Large intestine (tissue), 3 donors: Measurements from ENCODE around the gene CARHSP1. TPM values are rescaled to one million over a fixed set of nuclear protein-coding genes. Genes with fewer than 3 reads are reported as not detected.

Source experiments
- DNase-seq, 2 donors: peaks; one replicate each; pipeline versions ENCODE4 v3.0.0 to v3.0.0-alpha.2; 2013
- H3K27ac ChIP-seq: one replicate; pipeline ENCODE4 v1.5.1; 2013; ENCODE audit warnings: low read length
- H3K27me3 ChIP-seq: 2 replicates; pipeline ENCODE4 v1.6.1; 2013; ENCODE audit warnings: low read length; ENCODE audit not compliant: control insufficient read depth, insufficient read depth
- H3K36me3 ChIP-seq: 2 replicates; pipeline ENCODE4 v1.6.1; 2013; ENCODE audit warnings: low read length; ENCODE audit not compliant: control insufficient read depth, insufficient read depth
- H3K4me1 ChIP-seq: one replicate; pipeline ENCODE4 v1.6.1; 2013; ENCODE audit warnings: low read length; ENCODE audit not compliant: control insufficient read depth, insufficient read depth
- H3K4me3 ChIP-seq: one replicate; pipeline ENCODE4 v1.5.1; 2013; ENCODE audit warnings: low read length
- H3K9me3 ChIP-seq: one replicate; pipeline ENCODE4 v1.6.1; 2013; ENCODE audit warnings: mild to moderate bottlenecking, low read depth, low read length, moderate library complexity; ENCODE audit not compliant: control insufficient read depth
- WGBS: methylation state at CpG from one replicate; pipeline ENCODE4 v1.1.5; 2013; ENCODE audit warnings: low lambda C conversion rate; ENCODE audit not compliant: insufficient coverage; 5-methylcytosine and 5-hydroxymethylcytosine counted together
- polyA plus RNA-seq: library from polyadenylated mRNA; unstranded; fragments of 120-200 nt; gene quantifications from one replicate; pipeline ENCODE4 v1.2.1, GENCODE V29; 2013

CARHSP1 gene
- polyA plus RNA-seq, 1 donor, result 81.0 TPM

DNA sequence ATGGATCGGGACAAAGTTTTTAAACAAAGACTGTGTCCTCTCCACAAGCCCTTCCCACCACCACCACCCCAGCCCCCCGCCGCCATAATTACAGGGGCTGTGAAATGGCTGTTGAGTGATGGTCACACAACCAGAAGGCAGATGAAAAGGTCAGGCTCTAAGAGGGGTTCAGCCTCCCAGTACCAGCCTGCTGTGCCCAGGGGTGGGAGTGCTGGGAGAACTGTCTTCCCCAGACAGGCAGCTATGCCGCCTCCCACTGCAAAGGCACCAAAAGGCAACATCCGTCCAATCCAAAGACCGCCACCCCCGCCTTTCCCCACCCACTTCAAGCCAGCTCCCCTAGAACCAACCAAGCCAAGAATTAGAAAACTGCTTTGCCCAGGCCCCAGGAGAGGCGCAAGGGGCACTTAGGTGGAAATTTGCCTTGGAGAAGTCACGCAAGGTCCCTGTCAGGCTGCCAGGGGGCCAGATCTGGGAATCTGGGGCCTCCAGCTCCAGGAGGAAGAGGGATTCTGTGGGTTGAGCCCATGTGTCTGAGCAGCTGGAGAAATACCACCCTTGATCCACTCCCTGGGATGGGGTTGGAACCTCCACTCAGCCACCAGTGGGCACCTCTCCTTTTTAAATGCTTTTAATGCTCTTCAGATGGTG is 14.4 kb downstream of the CARHSP1 start:
- DNase-seq, result no peak
- H3K9me3 ChIP-seq, result no peaks in the 10 kb centered on the region
- H3K4me1 ChIP-seq, result no peaks in the 10 kb centered on the region
- peaks cover 79% of the 10 kb centered on the region for H3K36me3 ChIP-seq
- WGBS, result no CpG with 5 or more reads among the region's 9 CpGs
- H3K27ac ChIP-seq, result no peak overlapping the region
- no peaks in the 10 kb centered on the region for H3K27me3 ChIP-seq
- no peak overlapping the region for H3K4me3 ChIP-seq

DNA sequence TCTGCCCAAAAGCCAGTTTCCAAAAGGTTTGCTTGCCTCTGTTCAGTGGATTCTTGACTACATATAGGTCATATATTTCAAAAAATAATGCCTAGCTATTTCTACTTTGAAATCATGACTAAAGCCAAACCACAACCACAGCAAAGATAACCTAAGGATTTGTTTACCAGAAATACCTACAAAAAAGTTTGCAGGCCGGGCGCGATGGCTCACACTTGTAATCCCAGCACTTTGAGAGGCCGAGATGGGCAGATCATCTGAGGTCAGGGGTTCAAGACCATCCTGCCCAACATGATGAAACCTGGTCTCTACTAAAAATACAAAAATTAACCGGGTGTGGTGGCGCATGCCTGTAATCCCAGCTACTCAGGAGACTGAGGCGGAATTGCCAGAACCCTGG is 15.2 kb downstream of the CARHSP1 start:
- H3K9me3 ChIP-seq, result no peaks in the 10 kb centered on the region
- H3K36me3 ChIP-seq, result peaks cover 79% of the 10 kb centered on the region
- no CpG with 5 or more reads among the region's 7 CpGs for WGBS
- H3K27ac ChIP-seq, result no peak overlapping the region
- no peaks in the 10 kb centered on the region for H3K4me1 ChIP-seq
- no peaks in the 10 kb centered on the region for H3K27me3 ChIP-seq
- no peak for DNase-seq
- no peak overlapping the region for H3K4me3 ChIP-seq

DNA sequence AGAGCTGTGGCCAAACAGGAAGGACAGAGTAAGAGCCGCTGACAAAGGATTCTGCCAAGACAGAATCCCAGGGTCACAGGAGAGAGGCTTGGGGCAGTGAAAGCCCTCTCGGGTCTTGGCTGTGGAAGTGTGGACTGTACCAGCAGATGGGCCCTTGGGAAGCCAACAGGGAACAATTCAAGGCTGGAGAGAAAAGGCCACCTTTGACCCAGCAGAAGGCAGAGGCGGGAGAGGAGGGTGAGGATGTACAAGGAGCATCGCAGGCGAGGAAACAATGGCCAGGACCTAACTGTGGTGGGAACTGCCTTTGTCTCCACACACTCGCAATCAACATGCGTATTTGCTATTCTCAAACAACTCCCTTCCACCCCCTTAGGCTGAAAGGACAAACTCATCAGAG is 15.7 kb downstream of the CARHSP1 start:
- H3K27ac ChIP-seq, result no peak overlapping the region
- no peak for DNase-seq
- no peaks in the 10 kb centered on the region for H3K9me3 ChIP-seq
- no peaks in the 10 kb centered on the region for H3K27me3 ChIP-seq
- no peaks in the 10 kb centered on the region for H3K4me1 ChIP-seq
- WGBS, result no CpG with 5 or more reads among the region's 7 CpGs
- peaks cover 79% of the 10 kb centered on the region for H3K36me3 ChIP-seq
- H3K4me3 ChIP-seq, result no peak overlapping the region

DNA sequence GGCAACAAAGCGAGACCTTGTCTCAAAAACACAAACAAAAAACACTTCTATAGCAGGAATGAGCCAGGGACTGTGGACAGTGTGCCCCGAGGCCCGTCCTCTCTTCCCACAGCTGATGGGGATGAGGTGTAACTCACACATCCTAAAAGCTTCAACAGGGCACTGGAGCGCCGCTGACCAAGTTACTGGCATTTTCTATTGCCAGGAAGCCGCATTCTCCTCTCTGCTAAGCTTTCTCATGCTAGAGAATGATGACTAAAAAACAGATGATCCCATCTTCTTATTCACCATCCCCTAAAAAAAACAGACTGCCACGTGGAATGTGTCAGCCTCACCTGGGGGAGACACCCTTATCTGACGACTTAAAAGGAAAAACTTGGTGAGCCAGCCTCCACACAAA is 16.3 kb downstream of the CARHSP1 start:
- no peak overlapping the region for H3K4me3 ChIP-seq
- 60% methylated on average over 2 of the region's 8 CpGs for WGBS
- H3K27me3 ChIP-seq, result no peaks in the 10 kb centered on the region
- H3K27ac ChIP-seq, result no peak overlapping the region
- no peaks in the 10 kb centered on the region for H3K4me1 ChIP-seq
- no peak for DNase-seq
- H3K9me3 ChIP-seq, result no peaks in the 10 kb centered on the region
- peaks cover 82% of the 10 kb centered on the region for H3K36me3 ChIP-seq

DNA sequence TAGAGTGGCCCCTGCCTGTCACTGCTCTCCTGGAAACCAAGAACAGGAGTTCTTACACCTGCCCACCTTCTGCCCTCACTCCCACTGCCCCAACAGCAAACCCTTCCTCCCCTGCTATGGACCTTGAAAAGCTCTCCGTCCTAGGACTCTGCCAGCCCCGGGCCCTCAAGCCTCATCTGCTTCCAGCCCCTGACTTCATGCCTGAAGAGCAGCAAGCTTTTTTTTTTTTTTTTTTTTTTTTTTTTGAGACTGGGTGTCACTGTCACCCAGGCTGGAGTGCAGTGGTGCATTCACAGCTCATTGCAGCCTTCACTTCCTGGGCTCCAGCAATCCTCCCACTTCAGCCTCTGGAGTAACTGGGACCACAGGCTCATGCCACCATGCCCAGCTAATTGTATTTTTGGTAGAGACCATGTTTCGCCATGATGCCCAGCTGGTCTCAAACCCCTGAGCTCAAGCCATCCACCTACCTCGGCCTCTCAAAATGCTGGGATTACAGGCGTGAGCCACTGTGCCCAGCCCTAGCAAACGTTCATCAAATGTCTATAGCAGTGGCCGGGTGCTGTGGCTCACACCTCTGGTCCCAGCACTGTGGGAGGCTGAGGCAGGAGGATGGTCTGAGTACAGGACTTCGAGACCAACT is 16.9 kb downstream of the CARHSP1 start:
- Histone ChIP-seq H3K9me3 (no peaks in the 10 kb centered on the region), H3K36me3 (peaks cover 86% of the 10 kb centered on the region), H3K4me3 (no peak overlapping the region), H3K27ac (no peak overlapping the region), H3K27me3 (no peaks in the 10 kb centered on the region), H3K4me1 (no peaks in the 10 kb centered on the region)
- no peak for DNase-seq
- no CpG with 5 or more reads among the region's 8 CpGs for WGBS

DNA sequence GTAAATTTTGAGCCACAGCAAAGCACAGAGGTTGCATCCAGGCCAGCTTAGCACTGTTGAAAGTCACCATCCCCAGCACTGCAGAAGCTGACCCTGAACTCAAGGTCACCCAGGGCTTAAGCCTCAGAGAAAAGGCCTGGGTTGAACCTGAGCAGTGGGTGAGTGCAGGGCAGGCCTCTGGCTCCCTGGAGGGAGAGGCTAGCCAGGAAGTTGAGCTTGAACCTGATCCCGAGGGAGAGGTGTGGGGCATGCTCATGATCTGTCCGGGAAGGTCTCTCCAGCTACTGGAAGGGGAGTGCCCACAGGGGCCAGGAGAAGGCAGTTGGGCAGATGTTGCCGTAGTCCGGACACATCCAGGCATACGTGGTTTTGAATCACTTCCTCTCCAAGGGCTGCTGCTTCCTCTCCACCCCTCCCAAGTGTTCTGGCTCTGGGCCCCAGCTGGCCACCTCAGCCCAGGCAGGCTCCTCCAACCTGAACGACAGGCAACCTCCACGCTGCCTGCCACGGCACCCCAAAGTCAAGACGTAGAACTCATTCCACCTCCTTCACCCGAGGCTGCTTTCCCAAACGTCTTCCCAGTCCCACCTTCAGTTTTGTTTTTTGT is 18.4 kb downstream of the CARHSP1 start:
- no peak overlapping the region for H3K27ac ChIP-seq
- H3K4me3 ChIP-seq, result no peak overlapping the region
- no peaks in the 10 kb centered on the region for H3K27me3 ChIP-seq
- H3K9me3 ChIP-seq, result no peaks in the 10 kb centered on the region
- WGBS, result 80% methylated on average over 2 of the region's 11 CpGs
- H3K4me1 ChIP-seq, result no peaks in the 10 kb centered on the region
- peaks cover 74% of the 10 kb centered on the region for H3K36me3 ChIP-seq
- DNase-seq, result no peak

DNA sequence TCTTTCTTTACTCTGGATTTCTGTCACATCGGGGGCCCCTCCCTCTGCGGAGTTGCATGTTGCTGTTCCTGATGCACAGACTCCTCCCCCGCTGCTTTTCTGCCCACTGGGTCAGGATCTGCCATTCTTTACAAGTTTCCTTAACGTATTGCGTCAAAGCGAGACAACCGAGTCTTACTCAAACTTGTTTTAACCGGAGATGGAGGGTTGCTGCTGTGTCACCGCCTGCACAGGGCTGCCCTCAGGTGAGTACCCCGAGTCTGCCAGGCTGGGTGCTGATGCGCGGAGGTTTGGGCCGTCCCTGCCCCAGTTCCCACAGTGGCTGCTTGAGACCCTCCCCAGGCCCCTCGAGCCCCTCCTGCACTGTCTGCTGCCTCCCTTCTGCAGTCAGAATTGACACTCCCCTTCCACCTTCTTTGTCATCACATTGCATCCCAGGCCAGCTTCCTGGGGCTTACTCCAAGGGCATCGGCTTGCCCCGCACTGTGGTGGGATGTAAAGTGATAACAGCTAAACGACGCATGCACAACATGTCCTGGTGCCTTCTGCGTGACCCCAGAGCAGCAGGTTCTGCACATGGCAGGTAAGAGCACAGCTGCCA is 19.3 kb downstream of the CARHSP1 start:
- no peak for DNase-seq
- no CpG with 5 or more reads among the region's 19 CpGs for WGBS
- Histone ChIP-seq H3K4me1 (no peaks in the 10 kb centered on the region), H3K9me3 (no peaks in the 10 kb centered on the region), H3K27me3 (no peaks in the 10 kb centered on the region), H3K27ac (no peak overlapping the region), H3K4me3 (no peak overlapping the region), H3K36me3 (peaks cover 65% of the 10 kb centered on the region)

DNA sequence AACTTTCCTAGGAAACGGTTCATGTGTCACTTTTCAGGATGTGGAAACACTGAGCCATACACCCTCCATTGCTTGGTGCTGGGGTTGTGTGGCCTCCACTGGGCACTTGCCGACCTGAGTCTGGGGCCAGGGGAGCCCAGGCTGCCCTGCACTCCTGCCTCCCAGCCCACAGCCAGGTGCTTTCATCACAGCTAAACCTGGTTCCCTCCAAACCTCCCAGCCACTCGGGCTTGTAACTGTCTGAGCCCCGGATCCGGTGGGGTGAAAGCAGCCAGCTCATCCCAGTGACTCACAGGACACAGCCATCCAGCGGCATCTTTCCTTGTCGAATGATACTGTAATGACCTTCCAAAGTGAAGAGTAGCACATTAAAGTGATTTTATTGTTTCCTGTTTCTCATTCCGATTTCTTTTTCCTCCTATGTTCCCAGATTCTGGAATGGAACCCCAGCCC is 19.8 kb downstream of the CARHSP1 start:
- H3K9me3 ChIP-seq, result no peaks in the 10 kb centered on the region
- H3K27me3 ChIP-seq, result no peaks in the 10 kb centered on the region
- no peak overlapping the region for H3K27ac ChIP-seq
- H3K4me3 ChIP-seq, result no peak overlapping the region
- H3K36me3 ChIP-seq, result peaks cover 60% of the 10 kb centered on the region
- no peak for DNase-seq
- no peaks in the 10 kb centered on the region for H3K4me1 ChIP-seq
- WGBS, result 83% methylated on average over 1 of the region's 8 CpGs

DNA sequence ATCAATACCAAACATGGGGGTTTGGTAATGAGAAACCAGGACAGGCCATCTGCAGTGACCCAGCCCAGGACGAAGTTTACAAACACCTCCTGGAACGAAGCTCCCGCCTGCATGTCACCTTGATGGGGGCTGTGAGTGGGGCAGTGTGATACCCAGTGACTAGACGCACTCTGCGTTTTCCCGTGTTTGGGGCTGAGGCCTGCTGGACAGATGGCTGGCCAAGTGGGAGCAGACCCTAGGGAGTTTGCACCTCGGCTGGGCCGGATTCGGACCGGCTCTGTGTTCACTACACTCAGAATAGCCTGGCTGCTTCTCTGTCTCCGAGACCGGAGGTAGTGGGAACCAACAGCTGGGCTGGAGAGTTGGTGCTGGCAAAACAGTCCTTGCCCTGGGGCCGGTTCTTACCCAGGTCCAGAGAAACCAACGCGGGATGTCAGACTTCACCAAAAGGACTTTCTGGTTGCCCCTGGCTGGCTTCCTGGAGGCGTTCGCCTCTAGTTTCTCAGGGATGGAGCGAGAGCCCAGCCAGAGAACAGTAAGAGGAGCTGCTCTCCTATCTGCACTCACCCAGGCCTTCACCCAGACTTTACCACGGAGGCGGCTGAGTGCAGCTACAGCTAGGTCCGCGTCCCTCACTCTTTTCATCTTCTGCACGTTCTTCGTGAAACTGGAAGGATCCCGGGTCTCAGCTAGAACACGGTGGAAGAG is 20.4 kb downstream of the CARHSP1 start:
- Histone ChIP-seq H3K4me1 (no peaks in the 10 kb centered on the region), H3K27me3 (no peaks in the 10 kb centered on the region), H3K9me3 (no peaks in the 10 kb centered on the region), H3K27ac (no peak overlapping the region), H3K36me3 (peaks cover 55% of the 10 kb centered on the region), H3K4me3 (no peak overlapping the region)
- WGBS, result no CpG with 5 or more reads among the region's 26 CpGs
- no peak for DNase-seq

DNA sequence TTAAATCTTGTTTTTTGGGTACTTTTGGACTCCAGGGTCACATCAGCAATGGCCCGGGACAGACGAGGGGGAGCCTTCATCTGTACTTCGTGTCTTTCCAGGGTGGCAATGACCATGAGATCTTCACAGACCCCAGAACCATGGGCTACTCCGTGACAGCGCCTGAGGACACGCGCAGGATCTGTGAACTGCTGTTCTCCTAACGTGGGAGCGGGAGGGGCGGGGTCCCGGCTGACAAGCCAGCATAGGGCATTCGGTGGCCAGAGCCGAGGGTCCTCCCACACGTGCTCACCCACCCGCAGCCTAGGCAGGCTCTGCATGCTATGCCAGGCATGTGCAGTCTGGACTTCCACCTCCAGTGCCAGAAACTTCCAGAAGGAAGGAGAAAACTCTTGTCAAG is 21.2 kb downstream of the CARHSP1 start:
- H3K27me3 ChIP-seq, result no peaks in the 10 kb centered on the region
- H3K4me1 ChIP-seq, result no peaks in the 10 kb centered on the region
- WGBS, result no CpG with 5 or more reads among the region's 15 CpGs
- peaks cover 50% of the 10 kb centered on the region for H3K36me3 ChIP-seq
- no peak overlapping the region for H3K27ac ChIP-seq
- no peak overlapping the region for H3K4me3 ChIP-seq
- no peaks in the 10 kb centered on the region for H3K9me3 ChIP-seq
- no peak for DNase-seq
